ENCODE results near the gene CDH4. TPM values are rescaled to one million over a fixed set of nuclear protein-coding genes. Genes with fewer than 3 reads are reported as not detected.

The CDH4 gene
- total and polyA plus RNA-seq, 2 donors (not counting 1 experiment from before 2014, with no cell fraction given): not detected

GRCh38 chr20:61615806-61616205 lies 363.7 kb downstream of the CDH4 start:
- 93% methylated on average over 15 of the region's 15 CpGs for WGBS (ENCODE audit: insufficient coverage)
- Mint-ChIP-seq H3K9me3 (ENCODE audit: insufficient read depth) (peaks cover 2% of the 10 kb centered on the region), H3K4me3 (no peak overlapping the region), H3K27me3 (no peaks in the 10 kb centered on the region), H3K27ac (no peak overlapping the region), H3K4me1 (no peaks in the 10 kb centered on the region)
- DNase-seq (no peak), ATAC-seq (ENCODE audit: low read depth) (no peak)
- no peaks in the 10 kb centered on the region for H4K20me1 ChIP-seq (ENCODE audit: control insufficient read depth, insufficient read depth, low read length, poor library complexity, severe bottlenecking)
- ChIA-PET POLR2A (no interaction called here), CTCF (no interaction called here)
- H3K4me3 ChIP-seq (ENCODE audit: control extremely low read depth in 1 of 5, extremely low read depth in 1 of 5, insufficient read depth in 1 of 5, low read depth in 2 of 5, low read length in 4 of 5): no peak overlapping the region
- H3K79me2 ChIP-seq (ENCODE audit: control insufficient read depth, insufficient read depth, low read length): no peaks in the 10 kb centered on the region
- peaks cover 0 to 55% (median 0%) of the 10 kb centered on the region in 3 donors for H3K9me3 ChIP-seq (ENCODE audit: control extremely low read depth in 1 of 3, control insufficient read depth in 2 of 3, insufficient read depth in 1 of 3, low read length in 2 of 3)
- no peak overlapping the region for H3K4me2 ChIP-seq (replicated peaks; ENCODE audit: low read depth, low read length, poor library complexity, severe bottlenecking)
- TF ChIP-seq EZH2 (IDR thresholded peaks at IDR 0.05; ENCODE audit: borderline replicate concordance, insufficient read depth, low read depth, low read length, poor library complexity, severe bottlenecking) (no peak), CTCF (IDR thresholded peaks at IDR 0.05) (no peak)
- H3K4me1 ChIP-seq (ENCODE audit: control insufficient read depth in 2 of 2, insufficient read depth in 2 of 2, low read length in 2 of 2): no peaks in the 10 kb centered on the region
- intact Hi-C loops (cut with micrococcal nuclease): no loop called here
- no peaks in the 10 kb centered on the region for H3K36me3 ChIP-seq (replicated peaks in 1 of 2; ENCODE audit: control extremely low read depth in 1 of 2, control insufficient read depth in 1 of 2, extremely low read depth in 1 of 2, insufficient read depth in 2 of 2, low read length in 1 of 2)
- no peak overlapping the region for H2AFZ ChIP-seq (ENCODE audit: insufficient read depth, low read depth, low read length, poor library complexity, severe bottlenecking)
- no peaks in the 10 kb centered on the region for H3K27me3 ChIP-seq (replicated peaks in 1 of 4; ENCODE audit: control extremely low read depth in 1 of 4, control insufficient read depth in 3 of 4, insufficient read depth in 4 of 4, low read length in 3 of 4)
- H3K9ac ChIP-seq (ENCODE audit: low read length): no peak overlapping the region
- H3K27ac ChIP-seq (ENCODE audit: low read length in 2 of 2): no peak overlapping the region

GRCh38 chr20:61619751-61620150 lies 367.7 kb downstream of the CDH4 start:
- Mint-ChIP-seq H3K4me1 (no peaks in the 10 kb centered on the region), H3K27ac (no peak overlapping the region), H3K9me3 (ENCODE audit: insufficient read depth) (peaks cover 2% of the 10 kb centered on the region), H3K27me3 (no peaks in the 10 kb centered on the region), H3K4me3 (no peak overlapping the region)
- Histone ChIP-seq H4K20me1 (ENCODE audit: control insufficient read depth, insufficient read depth, low read length, poor library complexity, severe bottlenecking) (no peaks in the 10 kb centered on the region), H3K36me3 (replicated peaks in 1 of 2; ENCODE audit: control extremely low read depth in 1 of 2, control insufficient read depth in 1 of 2, extremely low read depth in 1 of 2, insufficient read depth in 2 of 2, low read length in 1 of 2) (no peaks in the 10 kb centered on the region), H3K4me2 (replicated peaks; ENCODE audit: low read depth, low read length, poor library complexity, severe bottlenecking) (no peak overlapping the region), H2AFZ (ENCODE audit: insufficient read depth, low read depth, low read length, poor library complexity, severe bottlenecking) (no peak overlapping the region), H3K9me3 (ENCODE audit: control extremely low read depth in 1 of 3, control insufficient read depth in 2 of 3, insufficient read depth in 1 of 3, low read length in 2 of 3) (peaks cover 0 to 47% (median 0%) of the 10 kb centered on the region in 3 donors), H3K9ac (ENCODE audit: low read length) (no peak overlapping the region), H3K4me1 (ENCODE audit: control insufficient read depth in 2 of 2, insufficient read depth in 2 of 2, low read length in 2 of 2) (no peaks in the 10 kb centered on the region), H3K27me3 (replicated peaks in 1 of 4; ENCODE audit: control extremely low read depth in 1 of 4, control insufficient read depth in 3 of 4, insufficient read depth in 4 of 4, low read length in 3 of 4) (no peaks in the 10 kb centered on the region), H3K4me3 (ENCODE audit: control extremely low read depth in 1 of 5, extremely low read depth in 1 of 5, insufficient read depth in 1 of 5, low read depth in 2 of 5, low read length in 4 of 5) (no peak overlapping the region), H3K79me2 (ENCODE audit: control insufficient read depth, insufficient read depth, low read length) (no peaks in the 10 kb centered on the region), H3K27ac (ENCODE audit: low read length in 2 of 2) (no peak overlapping the region)
- ChIA-PET CTCF (no interaction called here), POLR2A (no interaction called here)
- intact Hi-C loops (cut with micrococcal nuclease): no loop called here
- no peak for TF ChIP-seq EZH2 (IDR thresholded peaks at IDR 0.05; ENCODE audit: borderline replicate concordance, insufficient read depth, low read depth, low read length, poor library complexity, severe bottlenecking)
- TF ChIP-seq CTCF (IDR thresholded peaks at IDR 0.05): no peak
- 88% methylated on average over 10 of the region's 10 CpGs for WGBS (ENCODE audit: insufficient coverage)
- DNase-seq: no peak
- ATAC-seq (ENCODE audit: low read depth): no peak

Data from B cell (primary cell).